K562 (cell line): ENCODE data around the gene ARFGEF3. TPM values are rescaled to one million over a fixed set of nuclear protein-coding genes. Genes with fewer than 3 reads are reported as not detected.

Experiments
- ATAC-seq: fragments of 200-7000 bp; cut with Tn5 transposase; 3 replicates; pipeline ENCODE4 v1.9.1; 2020; ENCODE audit warnings: moderate library complexity
- BruUV-seq: library from RNA; stranded (reverse); fragments of 400-500 nt; replicated peaks from 2 replicates; lab custom pipeline; 2021; lab: Mats Ljungman, UMichigan
- CTCF ChIA-PET: fragments of 300-600 bp; formaldehyde crosslinking; extraction: SDS; loops from one replicate; lab custom pipeline; 2021; ENCODE audit warnings: low intra/inter-chr PET ratio; lab: Yijun Ruan, JAX
- POLR2A ChIA-PET: fragments of 300-600, 350-650 bp; sonication (Branson Sonifier 250); formaldehyde crosslinking; extraction: SDS; loops from one replicate; lab custom pipeline; 2021; ENCODE audit warnings: antibody characterized with exemption, inconsistent platforms; lab: Yijun Ruan, JAX
- DNase-seq, 4 experiments: peaks; one replicate each; pipeline versions ENCODE4 v3.0.0 to v3.0.0-alpha.2; 2011 to 2018; ENCODE audit warnings: low spot score in 3 of 4, mixed read lengths in 3 of 4; ENCODE audit errors: extremely low read depth in 1 of 4
- FAIRE-seq: peaks from 2 replicates; lab custom pipeline; 2011; peaks lifted over from hg19 to GRCh38; lab: Jason Lieb, UNC
- H2AFZ ChIP-seq: 2 replicates; pipeline ENCODE4 v1.6.0; 2011; ENCODE audit warnings: low read depth, low read length, control low read depth, inconsistent platforms
- H3K27ac ChIP-seq: fragments of 200-600 bp; 3 replicates; pipeline ENCODE4 v1.8.0; 2011; ENCODE audit warnings: low read depth, mild to moderate bottlenecking, control low read depth, inconsistent platforms, low read length, moderate library complexity, mixed read lengths; ENCODE audit errors: extremely low read depth
- H3K27me3 ChIP-seq, 2 experiments: fragments of 300-600 bp in 1 of 2; 2 replicates in 1 of 2; 3 replicates in 1 of 2; pipeline versions ENCODE4 v1.6.0 to v1.8.0; 2011; ENCODE audit warnings: inconsistent platforms in 2 of 2, low read length in 2 of 2, mild to moderate bottlenecking in 1 of 2, mixed read lengths in 1 of 2, moderate library complexity in 1 of 2; ENCODE audit not compliant: control insufficient read depth in 2 of 2, insufficient read depth in 2 of 2
- H3K36me3 ChIP-seq: fragments of 300-600 bp; 3 replicates; pipeline ENCODE4 v1.8.0; 2011; ENCODE audit warnings: mild to moderate bottlenecking, low read length, inconsistent platforms; ENCODE audit not compliant: control insufficient read depth, insufficient read depth
- H3K4me1 ChIP-seq, 2 experiments: fragments of 200-600 bp in 1 of 2; replicated peaks in 1 of 2; 2 replicates in 1 of 2; 3 replicates in 1 of 2; pipeline versions ENCODE4 v1.5.1 to v1.8.0; 2011; ENCODE audit warnings: inconsistent platforms in 2 of 2, low read length in 2 of 2, mild to moderate bottlenecking in 1 of 2, mixed read lengths in 1 of 2, moderate library complexity in 1 of 2; ENCODE audit not compliant: control insufficient read depth in 2 of 2, insufficient read depth in 2 of 2
- H3K4me2 ChIP-seq: 2 replicates; pipeline ENCODE4 v1.6.1; 2011; ENCODE audit warnings: low read length, control low read depth, inconsistent platforms, mixed read lengths; ENCODE audit not compliant: insufficient read depth
- H3K4me3 ChIP-seq: fragments of 200-600 bp; sonication (generic), shearing (Covaris generic); 2 replicates; pipeline ENCODE4 v1.5.1; 2016; ENCODE audit warnings: control low read depth, inconsistent platforms
- H3K79me2 ChIP-seq: fragments of 200-600 bp; 3 replicates; pipeline ENCODE4 v1.8.0; 2011; ENCODE audit warnings: low read length, inconsistent platforms; ENCODE audit not compliant: control insufficient read depth, insufficient read depth
- H3K9ac ChIP-seq, 2 experiments: 2 replicates each; pipeline versions ENCODE4 v1.6.0 to v1.6.1; 2011; ENCODE audit warnings: low read depth in 2 of 2, low read length in 2 of 2, control low read depth in 1 of 2, inconsistent platforms in 1 of 2, mild to moderate bottlenecking in 1 of 2, mixed read lengths in 1 of 2; ENCODE audit not compliant: insufficient read depth in 1 of 2
- H3K9me1 ChIP-seq: one replicate; pipeline ENCODE4 v1.6.0; 2011; ENCODE audit warnings: inconsistent platforms, mild to moderate bottlenecking, low read length, moderate library complexity; ENCODE audit not compliant: control insufficient read depth, insufficient read depth
- H3K9me3 ChIP-seq: replicated peaks from 2 replicates; pipeline ENCODE4 v1.5.1; 2011; ENCODE audit warnings: low read depth, low read length, inconsistent platforms; ENCODE audit not compliant: control insufficient read depth, insufficient read depth
- H4K20me1 ChIP-seq: replicated peaks from 2 replicates; pipeline ENCODE4 v1.6.1; 2011; ENCODE audit warnings: low read length, inconsistent platforms, mixed read lengths; ENCODE audit not compliant: control insufficient read depth, insufficient read depth
- CBX8 ChIP-seq: fragments of 200-600 bp; sonication (generic); IDR thresholded peaks from 2 replicates; pipeline ENCODE4 v1.6.1; 2012; ENCODE audit warnings: borderline replicate concordance, mixed run types, low read depth, mild to moderate bottlenecking, moderate library complexity, mixed read lengths, low read length, control low read depth, inconsistent platforms; ENCODE audit not compliant: poor library complexity, severe bottlenecking; ENCODE audit errors: extremely low read depth
- COPS2 ChIP-seq: fragments of 450-650 bp; conservative IDR thresholded peaks from 2 replicates; pipeline ENCODE4 v1.6.1; 2016; ENCODE audit warnings: mild to moderate bottlenecking, moderate library complexity
- CTBP1 ChIP-seq: fragments of 450-650 bp; IDR thresholded peaks from 2 replicates; pipeline ENCODE4 v1.6.1; 2016; ENCODE audit warnings: borderline replicate concordance
- EHMT2 ChIP-seq: fragments of 450-650 bp; IDR thresholded peaks from 2 replicates; pipeline ENCODE4 v1.6.1; 2018; ENCODE audit warnings: antibody characterized with exemption
- ESRRB ChIP-seq: fragments of 250-450 bp; sonication (Bioruptor Pico); IDR thresholded peaks from 2 replicates; pipeline ENCODE4 v1.5.0; 2020; ENCODE audit warnings: mild to moderate bottlenecking, moderate library complexity, borderline replicate concordance
- FOSL1 ChIP-seq: fragments of 200-800 bp; sonication (Bioruptor generic); conservative IDR thresholded peaks from 2 replicates; pipeline ENCODE4 v1.6.1; 2016; ENCODE audit warnings: missing genetic modification characterization, missing compliant biosample characterization
- HLTF ChIP-seq: fragments of 450-650 bp; IDR thresholded peaks from 2 replicates; pipeline ENCODE4 v1.6.1; 2016
- IRF2 ChIP-seq: sonication (generic); formaldehyde crosslinking; IDR thresholded peaks from 2 replicates; pipeline ENCODE4 v1.8.1; 2022; ENCODE audit warnings: mild to moderate bottlenecking, missing genetic modification reagents
- JUNB ChIP-seq: fragments of 450-650 bp; formaldehyde crosslinking; conservative IDR thresholded peaks from 2 replicates; pipeline ENCODE4 v1.4.0; 2020; ENCODE audit warnings: mild to moderate bottlenecking
- KLF10 ChIP-seq: fragments of 250-450 bp; sonication (Bioruptor Pico); IDR thresholded peaks from 2 replicates; pipeline ENCODE4 v1.6.1; 2021; ENCODE audit warnings: matching md5 sums
- NELFE ChIP-seq: IDR thresholded peaks from 2 replicates; pipeline ENCODE4 v1.6.1; 2011; ENCODE audit warnings: mild to moderate bottlenecking; ENCODE audit not compliant: insufficient read depth, insufficient read length
- RNF2 ChIP-seq: sonication (generic); IDR thresholded peaks from 2 replicates; pipeline ENCODE4 v1.6.1; 2016
- SMAD3 ChIP-seq: fragments of 450-650 bp; formaldehyde crosslinking; conservative IDR thresholded peaks from 2 replicates; pipeline ENCODE4 v1.4.0; 2020; ENCODE audit warnings: mild to moderate bottlenecking
- TSC22D4 ChIP-seq: fragments of 450-650 bp; IDR thresholded peaks from 2 replicates; pipeline ENCODE4 v1.6.1; 2016; ENCODE audit warnings: missing genetic modification characterization, missing biosample characterization, control low read depth
- ZBTB1 ChIP-seq: sonication (generic); formaldehyde crosslinking; IDR thresholded peaks from 2 replicates; pipeline ENCODE4 v1.8.1; 2023; ENCODE audit warnings: missing genetic modification reagents, low read depth, mild to moderate bottlenecking, borderline replicate concordance
- ZKSCAN3 ChIP-seq: fragments of 250-450 bp; sonication (Bioruptor Pico); IDR thresholded peaks from 2 replicates; pipeline ENCODE4 v1.4.0; 2020
- ZNF785 ChIP-seq: fragments of 250-450 bp; sonication (Bioruptor Pico); IDR thresholded peaks from 2 replicates; pipeline ENCODE4 v1.4.0; 2020; ENCODE audit warnings: mild to moderate bottlenecking
- WGBS: fragments of 100-300 bp; shearing (Covaris generic); methylation state at CpG from one replicate; pipeline ENCODE4 v1.1.6; 2016; ENCODE audit warnings: low coverage, mixed read lengths; ENCODE audit not compliant: insufficient coverage; ENCODE audit errors: missing lambda C conversion rate; 5-methylcytosine and 5-hydroxymethylcytosine counted together
- in situ Hi-C: fragments of 300-500 bp; cut with MboI; formaldehyde crosslinking; loops from 4 replicates; pipeline ENCODE4 v1.15.0; 2018; ENCODE audit warnings: inconsistent platforms, mixed read lengths
- intact Hi-C: fragments of 100-400 bp; cut with micrococcal nuclease; formaldehyde crosslinking; loops from 2 replicates; pipeline ENCODE4 v1.14.2; 2022
- polyA plus RNA-seq, 8 experiments: library from polyadenylated mRNA; depleted of rRNA in 4 of 8; stranded (reverse) in 5 of 8; unstranded in 3 of 8; fragments of >200 nt; fragmentation: Nextera tagmentation in 2 of 8; fragmentation: Illumina TruSeq in 1 of 8; extraction: Ambion mirVana in 2 of 8; extraction: Trizol in 1 of 8; gene quantifications; 2 replicates each; pipeline versions ENCODE4 v1.2.1 to v1.2.3, GENCODE V29; 2011 to 2014; ENCODE audit warnings: inconsistent platforms in 1 of 8, missing spikeins in 1 of 8
- total RNA-seq, 7 experiments: library from RNA; depleted of rRNA in 6 of 7; stranded (reverse); fragments of >200 nt in 6 of 7; fragmentation: Illumina TruSeq in 2 of 7; extraction: Trizol in 2 of 7; gene quantifications; 2 replicates each; pipeline versions ENCODE4 v1.2.1 to v1.2.3, GENCODE V29; 2011 to 2021; ENCODE audit warnings: low replicate concordance in 1 of 7
- TF ChIP-seq, protein P1 (sequence below): fragments of 450-650 bp; formaldehyde crosslinking; conservative IDR thresholded peaks from 2 replicates; pipeline ENCODE4 v1.4.0; 2022; ENCODE audit warnings: mild to moderate bottlenecking, missing genetic modification characterization
- TF ChIP-seq, protein P2 (sequence below): sonication (generic); formaldehyde crosslinking; IDR thresholded peaks from 2 replicates; pipeline ENCODE4 v1.8.0; 2022; ENCODE audit warnings: missing genetic modification reagents, mild to moderate bottlenecking, moderate library complexity, borderline replicate concordance

Gene ARFGEF3
- total and polyA plus RNA-seq, 9 of the 15 experiments (the other 6 are each of a cell fraction or from before 2014, with no cell fraction given), result under 0.01 to 0.02 TPM; not detected in 7

DNA sequence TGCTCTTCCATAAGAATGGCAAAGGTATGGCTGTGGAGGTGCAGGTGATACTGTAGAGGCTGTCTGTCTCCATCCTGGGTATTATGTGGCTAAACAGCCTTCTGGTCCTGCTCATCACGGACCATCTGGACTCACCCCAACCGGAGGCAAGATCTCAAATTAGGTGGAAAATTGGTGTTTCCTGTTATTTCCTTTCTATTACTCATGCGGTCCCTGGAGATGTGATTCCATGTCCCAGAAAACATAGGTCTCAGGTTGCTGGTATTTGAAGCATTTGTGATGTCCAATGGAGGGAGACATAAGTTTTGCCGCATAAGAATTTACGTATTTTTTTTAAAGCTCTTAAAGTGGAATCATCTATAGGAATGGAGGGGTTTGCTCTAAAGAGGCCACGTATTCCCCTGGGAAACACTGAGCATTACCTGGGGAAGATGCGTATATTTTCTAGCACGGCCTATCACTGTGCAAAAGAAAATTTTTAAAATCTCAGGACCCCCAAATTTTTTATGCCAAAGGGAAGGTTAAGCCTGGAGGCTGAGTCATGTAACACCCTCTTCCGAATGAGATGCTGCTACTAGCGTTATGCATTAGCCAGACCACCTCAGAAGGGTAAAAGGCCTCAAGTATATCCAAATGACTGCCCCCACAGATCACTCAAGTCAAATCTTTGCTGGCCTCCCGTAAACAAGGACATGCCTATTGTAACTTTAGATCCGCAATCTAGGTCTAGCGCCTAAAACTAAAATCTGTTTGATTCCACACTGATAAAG, 78.9 kb downstream of the ARFGEF3 start (continued):
- TF ChIP-seq NELFE (no peak), ZBTB1 (CRISPR knock-in tag) (no peak), RNF2 (no peak), TSC22D4 (no peak)

DNA sequence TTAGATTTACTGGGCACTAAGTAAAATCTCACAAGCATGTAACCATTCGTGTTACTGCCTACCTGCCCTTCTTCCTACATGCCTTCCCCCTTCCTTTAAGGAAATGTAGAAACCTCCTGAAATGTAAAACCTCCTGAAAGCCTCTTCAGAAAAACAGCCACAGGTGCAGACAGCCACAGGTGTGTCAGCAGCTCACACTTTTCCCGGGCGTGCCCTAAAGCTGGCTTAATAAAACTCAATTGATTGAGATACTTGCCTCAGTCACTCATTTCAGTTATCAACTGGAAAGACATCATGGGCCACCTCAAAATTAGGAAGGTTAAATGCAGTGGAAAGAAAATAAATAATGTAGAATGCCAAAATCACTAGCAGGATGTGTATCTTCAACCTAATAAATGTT, 79.6 kb downstream of the ARFGEF3 start:
- Histone ChIP-seq H2AFZ (no peak overlapping the region), H3K27ac (no peak overlapping the region), H3K79me2 (no peaks in the 10 kb centered on the region), H3K4me3 (no peak overlapping the region), H3K27me3 (peaks cover 8 to 10% of the 10 kb centered on the region in 2 experiments; a peak in 4 of 5 replicates), H3K9ac (no peak overlapping the region), H3K4me2 (no peak overlapping the region), H4K20me1 (no peaks in the 10 kb centered on the region), H3K9me1 (no peaks in the 10 kb centered on the region), H3K36me3 (no peaks in the 10 kb centered on the region), H3K9me3 (no peaks in the 10 kb centered on the region), H3K4me1 (no peaks in the 10 kb centered on the region)
- no TSS peak for BruUV-seq
- ATAC-seq (no peak), FAIRE-seq (no peak), DNase-seq (no peak)
- intact Hi-C loops, result no loop called here
- ChIA-PET POLR2A (interaction anchor here (0.7 to 1.7 kb wide), 2 partner anchors 8 to 9 kb away, joined by 5 to 6 read pairs; no protein-coding TSS in a partner anchor), CTCF (no interaction called here)
- in situ Hi-C loops, result no loop called here
- 0% methylated on average over 3 of the region's 3 CpGs for WGBS
- TF ChIP-seq ZKSCAN3 (CRISPR knock-in tag), result no peak
- TF ChIP-seq ZNF785, result no peak
- no peak for TF ChIP-seq EHMT2
- TF ChIP-seq SMAD3 (CRISPR knock-in tag), result no peak
- no peak for TF ChIP-seq IRF2 (CRISPR knock-in tag)
- no peak for TF ChIP-seq CTBP1
- no peak for TF ChIP-seq KLF10 (CRISPR knock-in tag)
- no peak for TF ChIP-seq ESRRB
- no peak for TF ChIP-seq JUNB (CRISPR knock-in tag)
- no peak for TF ChIP-seq COPS2
- no peak for TF ChIP-seq CBX8
- TF ChIP-seq, protein P1, sequence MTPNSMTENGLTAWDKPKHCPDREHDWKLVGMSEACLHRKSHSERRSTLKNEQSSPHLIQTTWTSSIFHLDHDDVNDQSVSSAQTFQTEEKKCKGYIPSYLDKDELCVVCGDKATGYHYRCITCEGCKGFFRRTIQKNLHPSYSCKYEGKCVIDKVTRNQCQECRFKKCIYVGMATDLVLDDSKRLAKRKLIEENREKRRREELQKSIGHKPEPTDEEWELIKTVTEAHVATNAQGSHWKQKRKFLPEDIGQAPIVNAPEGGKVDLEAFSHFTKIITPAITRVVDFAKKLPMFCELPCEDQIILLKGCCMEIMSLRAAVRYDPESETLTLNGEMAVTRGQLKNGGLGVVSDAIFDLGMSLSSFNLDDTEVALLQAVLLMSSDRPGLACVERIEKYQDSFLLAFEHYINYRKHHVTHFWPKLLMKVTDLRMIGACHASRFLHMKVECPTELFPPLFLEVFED (CRISPR knock-in tag), result no peak
- no peak for TF ChIP-seq HLTF
- TF ChIP-seq, protein P2, sequence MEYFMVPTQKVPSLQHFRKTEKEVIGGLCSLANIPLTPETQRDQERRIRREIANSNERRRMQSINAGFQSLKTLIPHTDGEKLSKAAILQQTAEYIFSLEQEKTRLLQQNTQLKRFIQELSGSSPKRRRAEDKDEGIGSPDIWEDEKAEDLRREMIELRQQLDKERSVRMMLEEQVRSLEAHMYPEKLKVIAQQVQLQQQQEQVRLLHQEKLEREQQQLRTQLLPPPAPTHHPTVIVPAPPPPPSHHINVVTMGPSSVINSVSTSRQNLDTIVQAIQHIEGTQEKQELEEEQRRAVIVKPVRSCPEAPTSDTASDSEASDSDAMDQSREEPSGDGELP (CRISPR knock-in tag), result no peak
- no peak for TF ChIP-seq FOSL1 (tag)
